ENCODE results near the gene DPH3. TPM values are rescaled to one million over a fixed set of nuclear protein-coding genes. Genes with fewer than 3 reads are reported as not detected.

The DPH3 gene
- total and polyA plus RNA-seq, 2 of the 8 experiments (the other 6 are each of a cell fraction or from before 2014, with no cell fraction given): 9.8 to 40.1 TPM

GRCh38 chr3:16304061-16305010, 39.6 kb upstream of the DPH3 start (continued):
- TF ChIP-seq SP2 (IDR thresholded peaks at IDR 0.05; ENCODE audit: low read length): no peak
- no peak for TF ChIP-seq SP1 (IDR thresholded peaks at IDR 0.05; ENCODE audit: low read depth, low read length)
- no peak for TF ChIP-seq BCL11A (IDR thresholded peaks at IDR 0.05; ENCODE audit: low read depth in 2 of 2, low read length in 2 of 2)
- TF ChIP-seq POLR2AphosphoS5 (IDR thresholded peaks at IDR 0.05; ENCODE audit: low read depth, low read length): no peak
- TF ChIP-seq CHD2 (IDR thresholded peaks at IDR 0.05; ENCODE audit: low read length): no peak
- no peak for TF ChIP-seq CBX8 (IDR thresholded peaks at IDR 0.05; ENCODE audit: borderline replicate concordance, low read depth, low read length)
- no peak for TF ChIP-seq RBBP5 (IDR thresholded peaks at IDR 0.05; ENCODE audit: borderline replicate concordance, low read depth, low read length)
